Measurements from ENCODE around the gene SMOC2.

DNA sequence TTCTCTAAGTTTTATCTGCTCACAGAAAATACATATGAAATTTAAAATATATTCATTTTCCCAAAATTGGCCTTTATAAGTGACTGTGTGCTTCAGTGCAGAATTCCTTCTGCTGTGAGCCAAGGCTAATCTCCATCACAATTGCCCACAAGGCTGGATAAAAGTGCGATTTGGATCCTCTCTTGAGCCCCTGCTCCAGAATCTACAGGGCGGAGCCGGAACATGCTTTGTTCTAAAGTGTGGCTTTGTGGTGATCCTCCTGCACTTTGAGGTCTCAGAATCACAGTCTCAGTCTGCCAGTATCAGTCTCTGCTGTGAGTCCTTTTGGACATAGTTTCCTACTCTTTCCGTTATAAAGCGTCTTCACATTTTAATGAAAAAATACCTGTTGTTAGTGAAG lies 28.9 kb downstream of the SMOC2 start:
- TF ChIP-seq, protein P1, sequence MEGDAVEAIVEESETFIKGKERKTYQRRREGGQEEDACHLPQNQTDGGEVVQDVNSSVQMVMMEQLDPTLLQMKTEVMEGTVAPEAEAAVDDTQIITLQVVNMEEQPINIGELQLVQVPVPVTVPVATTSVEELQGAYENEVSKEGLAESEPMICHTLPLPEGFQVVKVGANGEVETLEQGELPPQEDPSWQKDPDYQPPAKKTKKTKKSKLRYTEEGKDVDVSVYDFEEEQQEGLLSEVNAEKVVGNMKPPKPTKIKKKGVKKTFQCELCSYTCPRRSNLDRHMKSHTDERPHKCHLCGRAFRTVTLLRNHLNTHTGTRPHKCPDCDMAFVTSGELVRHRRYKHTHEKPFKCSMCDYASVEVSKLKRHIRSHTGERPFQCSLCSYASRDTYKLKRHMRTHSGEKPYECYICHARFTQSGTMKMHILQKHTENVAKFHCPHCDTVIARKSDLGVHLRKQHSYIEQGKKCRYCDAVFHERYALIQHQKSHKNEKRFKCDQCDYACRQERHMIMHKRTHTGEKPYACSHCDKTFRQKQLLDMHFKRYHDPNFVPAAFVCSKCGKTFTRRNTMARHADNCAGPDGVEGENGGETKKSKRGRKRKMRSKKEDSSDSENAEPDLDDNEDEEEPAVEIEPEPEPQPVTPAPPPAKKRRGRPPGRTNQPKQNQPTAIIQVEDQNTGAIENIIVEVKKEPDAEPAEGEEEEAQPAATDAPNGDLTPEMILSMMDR (IDR thresholded peaks at IDR 0.05): no peak
- TF ChIP-seq EZH2phosphoT487 (IDR thresholded peaks at IDR 0.05; ENCODE audit: borderline replicate concordance, low read depth) (no peak), TAF1 (IDR thresholded peaks at IDR 0.05; ENCODE audit: borderline replicate concordance, low read depth, low read length) (no peak), EP300 (IDR thresholded peaks at IDR 0.05; ENCODE audit: borderline replicate concordance in 1 of 2, low read depth in 1 of 2, low read length in 1 of 2) (no peak), RAD21 (IDR thresholded peaks at IDR 0.05; ENCODE audit: low read length) (no peak)
